Smooth muscle cell (in vitro differentiated cells): ENCODE data around the gene TEX29. TPM values are rescaled to one million over a fixed set of nuclear protein-coding genes. Genes with fewer than 3 reads are reported as not detected.
A peak's percentile ranks its signal among the peaks of the same experiment; 100 is the strongest.

Source experiments
- DNase-seq: peaks from one replicate; lab custom pipeline; 2025; ENCODE audit not compliant: unreplicated experiment; lab: John Stamatoyannopoulos, UW
- H2AFZ ChIP-seq: fragments of 200-600 bp; sonication (generic); 2 replicates; pipeline ENCODE4 v1.6.0; 2016; ENCODE audit warnings: antibody characterized with exemption, low read depth, mild to moderate bottlenecking
- H3F3A ChIP-seq: fragments of 200-600 bp; sonication (generic); 2 replicates; pipeline ENCODE4 v1.6.0; 2017; ENCODE audit warnings: antibody characterized with exemption, low read depth
- H3K27ac ChIP-seq: fragments of 200-600 bp; sonication (generic); 2 replicates; pipeline ENCODE4 v1.5.1; 2016; ENCODE audit warnings: low read depth, mild to moderate bottlenecking
- H3K27me3 ChIP-seq: fragments of 200-600 bp; sonication (generic); 2 replicates; pipeline ENCODE4 v1.6.1; 2016; ENCODE audit warnings: low read depth, mild to moderate bottlenecking
- H3K36me3 ChIP-seq: fragments of 200-600 bp; sonication (generic); 2 replicates; pipeline ENCODE4 v1.5.1; 2016; ENCODE audit warnings: low read depth
- H3K4me1 ChIP-seq: fragments of 200-600 bp; sonication (generic); 2 replicates; pipeline ENCODE4 v1.5.1; 2016; ENCODE audit warnings: low read depth
- H3K4me2 ChIP-seq: fragments of 200-600 bp; sonication (generic); 2 replicates; pipeline ENCODE4 v1.6.0; 2016; ENCODE audit warnings: mild to moderate bottlenecking
- H3K4me3 ChIP-seq: fragments of 200-600 bp; sonication (generic); 2 replicates; pipeline ENCODE4 v1.5.1; 2016; ENCODE audit warnings: mild to moderate bottlenecking
- H3K79me2 ChIP-seq: fragments of 200-600 bp; sonication (generic); 2 replicates; pipeline ENCODE4 v1.6.0; 2016; ENCODE audit warnings: low read depth, mild to moderate bottlenecking
- H3K9ac ChIP-seq: fragments of 200-600 bp; sonication (generic); 2 replicates; pipeline ENCODE4 v1.6.0; 2016; ENCODE audit warnings: low read depth
- H3K9me3 ChIP-seq: fragments of 200-600 bp; sonication (generic); replicated peaks from 2 replicates; pipeline ENCODE4 v1.5.1; 2016; ENCODE audit warnings: low read depth
- H4K20me1 ChIP-seq: fragments of 200-600 bp; sonication (generic); 2 replicates; pipeline ENCODE4 v1.6.0; 2016; ENCODE audit warnings: low read depth
- CTCF ChIP-seq: fragments of 200-600 bp; sonication (generic); IDR thresholded peaks from 2 replicates; pipeline ENCODE4 v1.5.1; 2017; ENCODE audit warnings: borderline replicate concordance, mild to moderate bottlenecking, antibody characterized with exemption; ENCODE audit not compliant: insufficient read depth, poor library complexity, severe bottlenecking
- WGBS: methylation state at CpG from one replicate; pipeline ENCODE4 v1.1.7; 2016; ENCODE audit warnings: low lambda C conversion rate; 5-methylcytosine and 5-hydroxymethylcytosine counted together
- polyA plus RNA-seq: library from polyadenylated mRNA; unstranded; fragments of >200 nt; fragmentation: Nextera tagmentation; extraction: Ambion mirVana; gene quantifications from 2 replicates; pipeline ENCODE4 v1.2.1, GENCODE V29; 2016
- total RNA-seq: library from RNA; depleted of rRNA; stranded (reverse); fragments of >200 nt; gene quantifications from 2 replicates; pipeline ENCODE4 v1.2.3, GENCODE V29; 2014

TEX29 gene
- total and polyA plus RNA-seq, 2 experiments from 2014 or later, result 1.0 to 4.4 TPM

DNA sequence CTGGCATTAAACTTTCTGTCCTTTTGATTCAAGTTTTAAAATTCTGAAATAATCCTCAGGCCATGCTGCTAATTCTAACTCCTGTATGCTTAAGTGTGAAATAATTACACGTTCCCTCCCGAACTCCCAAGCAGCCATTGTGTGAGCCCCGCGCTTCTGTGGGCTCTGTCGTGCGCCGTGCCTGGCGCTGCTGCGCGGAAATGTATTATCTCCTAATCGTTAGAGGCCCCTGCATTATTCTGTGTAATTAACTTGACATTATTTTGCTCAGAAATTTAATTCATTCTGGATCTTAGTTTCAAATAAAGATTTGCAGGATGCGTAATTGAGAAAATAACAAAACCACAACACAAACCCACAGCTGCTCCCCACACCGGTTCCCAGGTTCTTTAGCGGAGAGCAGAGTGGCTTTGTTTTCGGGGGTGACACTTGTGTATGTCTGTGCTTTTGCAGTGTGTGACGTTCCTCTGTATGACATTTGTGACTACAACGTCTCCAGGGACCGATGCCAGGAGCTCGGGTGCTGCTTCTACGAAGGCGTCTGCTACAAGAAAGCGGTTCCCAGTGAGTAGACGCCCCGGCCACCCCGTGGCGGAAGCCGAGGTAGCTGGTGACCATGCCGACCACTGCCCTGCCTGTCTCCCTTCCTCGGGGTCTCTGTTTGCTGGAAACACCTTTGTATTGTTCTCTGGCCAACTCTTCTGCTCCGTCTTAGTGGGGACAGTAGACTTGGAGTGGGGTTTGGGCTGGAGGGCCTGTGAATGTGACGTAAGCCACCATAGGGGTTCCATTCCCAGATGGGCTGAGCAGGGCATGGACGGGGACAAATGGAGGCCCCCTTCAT lies 7.5 kb downstream of the TEX29 start:
- Histone ChIP-seq H3K79me2 (no peaks in the 10 kb centered on the region), H3K27me3 (no peaks in the 10 kb centered on the region), H3K9ac (no peak overlapping the region), H4K20me1 (no peaks in the 10 kb centered on the region), H3K36me3 (no peaks in the 10 kb centered on the region), H3K4me1 (no peaks in the 10 kb centered on the region), H3K27ac (no peak overlapping the region), H3F3A (no peaks in the 10 kb centered on the region), H3K4me3 (no peak overlapping the region), H2AFZ (no peak overlapping the region), H3K9me3 (no peaks in the 10 kb centered on the region), H3K4me2 (no peak overlapping the region)
- 94% methylated on average over 32 of the region's 32 CpGs for WGBS
- TF ChIP-seq CTCF, result no peak
- DNase-seq, result no peak

DNA sequence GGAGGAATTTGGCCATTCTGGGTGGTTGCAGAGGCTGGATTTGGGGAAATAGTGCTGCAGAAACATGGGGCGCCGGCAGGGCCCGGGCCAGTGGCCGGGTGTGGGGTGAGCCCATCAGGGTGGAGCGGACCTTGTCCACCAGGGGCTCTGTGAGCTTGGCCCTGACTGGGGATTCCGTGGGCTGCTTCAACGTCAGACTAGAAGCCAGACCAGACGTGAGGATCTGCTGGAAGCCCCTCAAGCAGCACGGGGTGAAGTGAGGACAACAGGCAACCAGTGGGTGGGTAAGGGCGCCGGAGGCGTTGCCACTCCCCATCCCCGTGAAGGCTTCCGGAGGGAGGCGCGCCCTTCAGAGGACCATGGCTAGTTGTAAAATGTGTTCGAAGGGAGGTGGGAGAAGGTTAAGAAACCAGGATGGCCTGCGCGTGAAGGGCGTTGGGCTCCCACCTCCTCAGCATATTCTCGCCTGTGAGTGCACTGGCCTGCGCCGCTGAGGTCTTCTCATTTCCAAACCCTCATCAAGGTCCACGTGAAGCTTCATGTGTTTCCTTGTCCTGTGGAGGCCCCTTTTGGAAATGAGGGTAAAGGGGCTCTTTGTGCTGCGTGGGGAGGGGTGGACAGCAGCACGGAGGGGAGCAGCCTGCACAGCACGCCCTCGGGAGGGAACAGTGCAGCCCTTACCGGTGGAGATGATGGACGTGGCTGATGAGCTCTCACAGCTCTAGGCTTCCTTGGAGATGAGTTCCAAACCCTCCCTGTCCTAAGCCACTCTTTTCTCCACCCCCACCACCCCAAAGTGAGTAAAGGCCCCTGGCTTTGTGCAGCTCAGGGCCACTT lies 8.3 kb downstream of the TEX29 start:
- WGBS, result 91% methylated on average over 30 of the region's 30 CpGs
- Histone ChIP-seq H3K27me3 (no peaks in the 10 kb centered on the region), H3K4me3 (no peak overlapping the region), H3F3A (no peaks in the 10 kb centered on the region), H3K4me2 (no peak overlapping the region), H4K20me1 (no peaks in the 10 kb centered on the region), H3K36me3 (no peaks in the 10 kb centered on the region), H3K9me3 (no peaks in the 10 kb centered on the region), H3K79me2 (no peaks in the 10 kb centered on the region), H2AFZ (no peak overlapping the region), H3K4me1 (no peaks in the 10 kb centered on the region), H3K27ac (no peak overlapping the region), H3K9ac (no peak overlapping the region)
- TF ChIP-seq CTCF, result no peak
- no peak for DNase-seq

DNA sequence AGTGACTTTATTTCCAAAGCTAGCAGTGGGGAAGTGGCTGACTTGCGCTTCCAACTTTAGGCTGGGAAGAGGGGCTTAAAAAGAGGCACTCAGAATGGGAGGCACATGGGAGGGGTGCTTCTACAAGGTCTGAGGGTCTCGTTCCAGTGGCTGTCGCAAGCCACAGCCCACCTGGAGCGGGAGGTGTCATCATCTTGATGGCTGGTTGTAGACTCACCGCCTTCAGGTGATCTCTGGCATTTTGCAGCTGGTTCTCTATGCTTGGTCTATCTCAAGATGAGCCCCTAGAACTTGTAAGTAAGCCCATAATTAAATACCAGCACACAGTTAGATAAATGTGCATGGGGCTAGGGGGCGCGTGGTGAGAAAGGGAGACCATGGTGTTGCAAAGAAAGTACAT lies 9.2 kb downstream of the TEX29 start:
- Histone ChIP-seq H3K9me3 (no peaks in the 10 kb centered on the region), H3K79me2 (no peaks in the 10 kb centered on the region), H3K27ac (no peak overlapping the region), H4K20me1 (no peaks in the 10 kb centered on the region), H3K36me3 (no peaks in the 10 kb centered on the region), H3K27me3 (no peaks in the 10 kb centered on the region), H3K4me1 (no peaks in the 10 kb centered on the region), H3K4me2 (peak overlapping the region; percentile 16), H3K9ac (no peak overlapping the region), H2AFZ (no peak overlapping the region), H3K4me3 (no peak overlapping the region), H3F3A (no peaks in the 10 kb centered on the region)
- no peak for TF ChIP-seq CTCF
- DNase-seq, result no peak
- WGBS, result 98% methylated on average over 7 of the region's 7 CpGs
